BE2C (cell line): ENCODE data around the gene APRT.
"Not testable (repeated sequence)": the region's sequence is repeated elsewhere in the genome, so short reads cannot be mapped to it uniquely, and the experiment has no call there.

Experiments
- DNase-seq: peaks from one replicate; pipeline ENCODE4 v3.0.0-alpha.2; 2020
- H3K27me3 ChIP-seq: fragments of 250-450 bp; sonication (Bioruptor Pico); 2 replicates; pipeline ENCODE4 v1.5.1; 2020; ENCODE audit warnings: mild to moderate bottlenecking
- H3K36me3 ChIP-seq: fragments of 250-450 bp; sonication (Bioruptor Pico); 2 replicates; pipeline ENCODE4 v1.5.1; 2020; ENCODE audit warnings: mild to moderate bottlenecking
- H3K4me1 ChIP-seq: fragments of 250-450 bp; sonication (Bioruptor Pico); 2 replicates; pipeline ENCODE4 v1.5.1; 2020
- H3K4me3 ChIP-seq: 2 replicates; pipeline ENCODE4 v1.5.1; 2011; ENCODE audit warnings: low read depth, low read length
- H3K9me3 ChIP-seq: fragments of 250-450 bp; sonication (Bioruptor Pico); 2 replicates; pipeline ENCODE4 v1.5.1; 2020
- CTCF ChIP-seq: IDR thresholded peaks from 2 replicates; pipeline ENCODE4 v1.5.1; 2012; ENCODE audit warnings: mild to moderate bottlenecking, low read depth, low read length

Gene APRT

GRCh38 chr16:88775825-88776224 lies 35.9 kb downstream of the APRT start:
- Histone ChIP-seq H3K27me3 (no peaks in the 10 kb centered on the region), H3K4me1 (peaks cover 13% of the 10 kb centered on the region), H3K4me3 (no peak overlapping the region), H3K9me3 (no peaks in the 10 kb centered on the region), H3K36me3 (no peaks in the 10 kb centered on the region)
- DNase-seq, result no peak
- TF ChIP-seq CTCF, result no peak

- Histone ChIP-seq H3K9me3 (no peaks in the 10 kb centered on the region), H3K4me3 (no peak overlapping the region), H3K4me1 (peaks cover 24% of the 10 kb centered on the region), H3K27me3 (peaks cover 10% of the 10 kb centered on the region), H3K36me3 (no peaks in the 10 kb centered on the region)
- DNase-seq, result no peak
- TF ChIP-seq CTCF, result no peak
Measured at GRCh38 chr16:88774544-88775393, 37.0 kb downstream of the APRT start.

GRCh38 chr16:88773812-88774291 lies 37.9 kb downstream of the APRT start:
- Histone ChIP-seq H3K27me3 (peaks cover 11% of the 10 kb centered on the region), H3K4me1 (peaks cover 23% of the 10 kb centered on the region), H3K9me3 (no peaks in the 10 kb centered on the region), H3K4me3 (no peak overlapping the region), H3K36me3 (no peaks in the 10 kb centered on the region)
- TF ChIP-seq CTCF, result no peak
- peak; percentile 52 for DNase-seq

- H3K4me1 ChIP-seq, result peaks cover 24% of the 10 kb centered on the region
- peaks cover 11% of the 10 kb centered on the region for H3K27me3 ChIP-seq
- peak; percentile 68 for DNase-seq
- no peak for TF ChIP-seq CTCF
- H3K36me3 ChIP-seq, result no peaks in the 10 kb centered on the region
- no peak overlapping the region for H3K4me3 ChIP-seq
- no peaks in the 10 kb centered on the region for H3K9me3 ChIP-seq
Measured at GRCh38 chr16:88772871-88773811, 38.6 kb downstream of the APRT start.

GRCh38 chr16:88771781-88772180 lies 39.9 kb downstream of the APRT start:
- not testable (repeated sequence) for H3K36me3 ChIP-seq, H3K9me3 ChIP-seq, DNase-seq, H3K4me3 ChIP-seq
- Histone ChIP-seq H3K4me1 (peaks cover 26% of the 10 kb centered on the region), H3K27me3 (peaks cover 11% of the 10 kb centered on the region)

GRCh38 chr16:88771294-88771772 lies 40.4 kb downstream of the APRT start:
- H3K4me3 ChIP-seq, result no peak overlapping the region
- peaks cover 26% of the 10 kb centered on the region for H3K4me1 ChIP-seq
- no peaks in the 10 kb centered on the region for H3K36me3 ChIP-seq
- no peak for TF ChIP-seq CTCF
- peaks cover 11% of the 10 kb centered on the region for H3K27me3 ChIP-seq
- no peaks in the 10 kb centered on the region for H3K9me3 ChIP-seq
- DNase-seq, result no peak
